ENCODE results near the gene SRGAP3. TPM values are rescaled to one million over a fixed set of nuclear protein-coding genes. Genes with fewer than 3 reads are reported as not detected.

Gene SRGAP3
- total RNA-seq (2022; extraction: Qiagen RNA extraction), result 0.65 to 1.4 TPM (median 0.92 TPM) in 5 replicates

DNA sequence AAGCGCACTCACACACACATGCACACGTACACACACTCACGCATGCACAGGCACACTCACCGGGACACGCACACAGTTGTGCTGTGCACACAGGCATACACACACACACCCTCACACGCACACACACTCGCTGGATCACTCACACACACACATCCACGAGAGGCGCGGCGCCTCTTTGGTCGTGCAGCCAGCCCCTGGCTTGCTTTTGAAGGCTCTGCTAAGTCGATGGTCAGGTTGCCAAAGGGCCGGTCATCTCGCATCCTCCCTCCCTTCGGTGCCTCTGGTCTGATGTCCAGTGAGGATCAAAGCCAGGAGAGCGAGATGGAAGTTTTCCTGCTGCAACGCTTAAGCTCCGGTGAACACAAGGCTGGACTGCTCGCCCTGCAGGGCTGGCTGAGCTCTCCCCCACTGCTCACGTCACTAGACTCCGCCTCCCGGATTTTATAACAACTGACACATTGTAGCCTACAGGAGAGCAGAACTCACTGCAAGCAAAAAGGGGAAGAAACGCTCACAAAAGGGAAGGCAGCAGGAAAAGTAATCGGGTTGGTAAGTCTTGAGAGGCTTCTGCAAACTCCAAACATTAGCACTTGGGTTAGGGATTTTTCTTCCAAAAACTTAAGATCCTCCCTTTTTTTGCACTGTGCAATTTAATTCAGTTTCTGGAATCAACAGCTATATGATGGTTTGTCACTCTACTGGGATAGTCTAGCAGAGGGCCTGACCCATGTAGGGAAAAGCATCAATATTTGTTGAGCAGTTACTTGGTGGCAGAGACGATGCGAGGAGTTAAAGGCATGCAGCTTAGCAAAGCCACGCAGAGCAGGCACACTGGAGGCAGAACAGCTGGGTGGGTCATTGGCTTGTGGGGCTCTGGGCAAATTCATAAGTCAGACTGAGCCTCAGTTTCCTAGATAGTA lies at the start of gene SRGAP3:
TSS of gene SRGAP3 (minus strand) at position 374 of the 920 bp plus-strand sequence. CDS start 695 bp downstream, outside the sequence.

GRCh38 chr3:8963137-8963853 lies 286.2 kb downstream of the SRGAP3 start, which contains the start of gene RAD18:
RAD18 (minus strand) TSS chr3:8963472; CDS start chr3:8963385, 87 bp downstream.

Other genes with a start within 250 kb of the SRGAP3 start
- 50.0 to 56.6 TPM (median 51.0 TPM) in 5 replicates for gene THUMPD3, start 113.4 kb upstream of the SRGAP3 start, total RNA-seq (2022; extraction: Qiagen RNA extraction)
- 40.2 to 50.8 TPM (median 42.2 TPM) in 5 replicates for gene SETD5, start 148.0 kb upstream of the SRGAP3 start, total RNA-seq (2022; extraction: Qiagen RNA extraction)